ENCODE data around the gene SRMS.

Gene SRMS

GRCh38 chr20:63498960-63499337 is 48.6 kb downstream of the SRMS start, which contains the start of gene EEF1A2:
Gene EEF1A2 (minus strand): TSS chr20:63499083. CDS start chr20:63497763, 1,320 bp downstream.
- DNase-seq: no peak

- DNase-seq: no peak
Measured at GRCh38 chr20:63497946-63498935, 49.3 kb downstream of the SRMS start.

GRCh38 chr20:63497138-63497945 is 50.2 kb downstream of the SRMS start:
- DNase-seq: no peak

- DNase-seq: no peak
Measured at GRCh38 chr20:63496596-63497120, 50.9 kb downstream of the SRMS start.

GRCh38 chr20:63495741-63496595 is 51.6 kb downstream of the SRMS start:
- peak; percentile 31 for DNase-seq

DNA sequence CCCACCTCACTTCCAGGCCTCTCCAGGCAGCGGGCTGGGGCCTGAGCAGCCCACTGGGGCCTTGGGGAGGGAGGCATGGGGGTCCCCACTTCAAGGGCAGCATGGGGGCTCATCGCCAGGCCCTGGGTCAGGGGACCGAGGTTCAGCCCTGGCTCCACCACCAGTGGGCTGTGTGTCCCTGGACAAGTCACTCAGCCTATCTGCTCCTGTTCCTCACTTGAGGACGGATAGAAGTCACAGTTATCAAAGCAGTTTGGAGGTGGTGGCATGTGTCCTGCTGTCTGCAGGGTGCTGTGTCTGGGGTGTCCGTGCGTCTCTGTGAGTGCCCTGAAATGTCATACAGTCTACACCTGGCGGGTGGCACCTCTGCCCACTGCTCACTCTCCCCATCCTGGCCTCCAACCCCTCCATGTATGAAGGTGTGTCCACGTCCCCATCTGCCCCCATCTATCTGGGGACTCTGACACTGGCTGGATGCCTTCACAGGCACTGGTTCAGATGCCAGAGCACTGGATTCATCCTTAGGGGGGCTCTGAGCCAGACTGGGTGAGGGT is 52.3 kb downstream of the SRMS start:
- no peak for DNase-seq

GRCh38 chr20:63494420-63495166 is 53.0 kb downstream of the SRMS start:
- DNase-seq: no peak

DNA sequence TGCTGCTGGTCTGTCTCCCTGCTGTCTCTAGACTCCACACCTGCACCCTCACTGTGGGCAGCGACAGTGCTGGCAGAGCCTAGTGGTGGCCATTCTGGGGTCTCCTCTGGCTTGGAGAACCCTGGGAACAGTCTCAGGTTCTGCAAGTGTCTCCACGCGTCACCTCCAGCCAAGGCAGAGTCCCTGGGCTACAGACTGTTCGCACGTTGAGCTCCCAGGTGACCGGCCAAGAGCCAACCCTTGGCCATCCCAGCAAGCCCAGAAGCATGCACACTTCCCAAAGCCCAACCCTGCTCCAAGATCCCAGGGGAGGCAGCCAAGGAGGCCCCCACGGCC is 53.5 kb downstream of the SRMS start:
- no peak for DNase-seq

GRCh38 chr20:63493563-63494020 is 54.0 kb downstream of the SRMS start:
- no peak for DNase-seq

- DNase-seq: no peak
Measured at GRCh38 chr20:63492982-63493381, 54.6 kb downstream of the SRMS start.

GRCh38 chr20:63492518-63492917 is 55.0 kb downstream of the SRMS start:
- no peak for DNase-seq

DNA sequence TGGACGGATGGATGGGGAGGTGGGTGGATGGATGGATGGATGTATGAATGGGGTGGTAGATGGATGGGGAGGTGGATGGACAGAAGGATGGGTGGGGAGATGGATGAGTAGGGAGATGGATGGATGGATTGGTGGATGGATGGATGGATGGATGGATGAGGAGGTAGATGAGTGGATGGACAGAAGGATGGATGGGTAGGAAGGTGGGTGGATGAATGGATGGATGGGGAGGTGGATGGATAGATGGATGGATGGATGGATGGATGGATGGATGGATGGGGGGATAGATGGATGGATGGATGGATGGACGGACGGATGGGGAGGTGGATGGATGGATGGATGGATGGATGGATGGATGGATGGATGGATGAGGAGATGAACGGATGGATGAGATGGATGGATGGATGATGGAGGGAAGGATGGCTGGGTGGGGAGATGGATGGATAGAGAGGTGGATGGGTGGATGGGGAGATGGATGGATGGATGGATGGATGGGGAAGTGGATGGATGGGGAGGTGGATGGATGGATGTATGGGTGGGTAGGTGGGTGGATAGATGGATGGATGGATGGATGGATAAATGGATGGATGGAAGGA is 55.8 kb downstream of the SRMS start:
- DNase-seq: no peak

- DNase-seq: no peak
Measured at GRCh38 chr20:63491078-63491477, 56.5 kb downstream of the SRMS start.
